ENCODE data around the gene AGBL4.

The AGBL4 gene

GRCh38 chr1:48750109-48750508 lies 1273.6 kb downstream of the AGBL4 start:
- intact Hi-C loops (cut with DNase I) = no loop called here
- no peak for DNase-seq

- DNase-seq = no peak
- intact Hi-C loops (cut with DNase I) = no loop called here
Measured at GRCh38 chr1:48749068-48749467, 1274.7 kb downstream of the AGBL4 start.

DNA sequence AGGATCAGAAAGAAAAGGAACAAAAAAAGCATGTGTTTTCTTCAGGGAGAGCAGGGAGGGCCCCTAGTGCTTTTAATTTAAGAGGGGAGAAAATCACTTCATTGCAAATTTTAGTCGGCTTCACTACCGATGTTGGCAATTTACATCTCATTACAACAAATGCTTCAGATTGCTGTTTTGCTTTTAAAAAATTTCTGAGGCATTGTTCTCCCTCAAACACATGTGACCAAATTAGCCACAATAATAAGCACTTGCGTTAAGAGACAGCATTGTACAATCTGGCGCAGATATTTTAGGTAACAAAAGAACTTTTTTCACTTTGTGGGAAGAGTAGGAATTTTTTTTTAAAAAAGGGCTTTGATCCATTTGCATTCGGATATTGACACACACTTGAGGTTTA lies 1276.8 kb downstream of the AGBL4 start:
- no peak for DNase-seq
- intact Hi-C loops (cut with DNase I) = no loop called here

DNA sequence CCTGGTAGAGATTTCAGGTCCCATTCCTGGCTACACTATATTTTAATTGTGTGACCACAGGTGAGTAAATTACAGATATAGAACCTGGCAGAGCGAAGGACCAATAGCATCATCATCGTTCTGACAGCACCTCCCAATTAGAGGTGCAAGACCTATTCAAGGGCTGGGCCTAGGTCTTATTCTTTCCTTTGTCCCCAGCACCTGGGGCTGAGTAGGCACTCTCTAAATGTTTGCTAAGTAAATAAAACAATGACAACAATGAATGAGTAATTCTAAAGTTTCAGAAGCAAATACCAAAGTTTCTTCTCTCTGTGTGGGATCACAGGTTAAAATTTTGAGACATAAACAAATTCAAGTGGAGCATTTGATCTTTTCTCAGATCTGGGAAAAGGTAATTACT lies 1279.7 kb downstream of the AGBL4 start:
- intact Hi-C loops (cut with DNase I) = no loop called here

GRCh38 chr1:48743480-48743879 lies 1280.3 kb downstream of the AGBL4 start:
- intact Hi-C loops (cut with DNase I) = no loop called here
- no peak for DNase-seq

More for the DNA sequence above, 1279.7 kb downstream of the AGBL4 start:
- DNase-seq = no peak

DNA sequence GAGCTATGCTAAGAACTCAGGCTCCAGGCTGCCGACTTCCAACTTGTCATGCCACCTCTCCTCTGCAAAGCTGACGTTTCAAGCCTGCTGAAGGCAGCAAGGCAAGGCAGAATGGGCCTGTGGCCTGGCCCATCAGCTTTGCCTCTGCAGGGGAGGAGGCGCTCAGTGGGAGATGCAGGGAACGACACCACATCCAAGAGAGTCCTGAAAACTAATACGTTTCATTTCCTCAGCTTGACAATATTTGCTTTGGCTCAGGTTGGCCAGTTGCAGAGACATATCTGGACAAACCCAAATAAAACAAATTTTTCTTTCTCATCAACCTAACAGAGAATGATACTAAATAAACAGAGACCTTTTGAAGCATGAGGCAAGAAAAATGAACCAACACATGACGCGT lies 1282.4 kb downstream of the AGBL4 start:
- intact Hi-C loops (cut with DNase I) = no loop called here
- no peak for DNase-seq

DNA sequence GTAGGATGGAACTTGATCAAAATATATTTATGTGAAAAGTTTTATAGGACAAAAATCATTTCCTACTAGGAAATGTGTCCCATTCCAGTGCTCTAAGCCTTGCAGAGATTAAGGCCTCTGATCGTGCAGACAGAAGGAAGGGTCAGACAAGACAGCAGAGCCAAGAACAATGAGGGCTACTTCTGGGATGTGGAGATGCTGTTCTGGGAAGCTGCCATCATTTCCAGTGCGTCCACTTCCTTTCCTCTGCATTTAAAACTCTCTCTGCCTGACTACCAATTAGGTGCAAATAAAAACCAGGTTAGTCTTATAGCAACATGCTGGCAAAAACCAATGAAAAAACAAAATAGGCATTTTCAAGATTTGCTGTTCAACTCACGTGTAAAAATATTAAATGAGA lies 1283.1 kb downstream of the AGBL4 start:
- no peak for DNase-seq
- intact Hi-C loops (cut with DNase I) = no loop called here

- no peak for DNase-seq
- intact Hi-C loops (cut with DNase I) = no loop called here
Measured at GRCh38 chr1:48739091-48739490, 1284.7 kb downstream of the AGBL4 start.

GRCh38 chr1:48738356-48738755 lies 1285.4 kb downstream of the AGBL4 start:
- no peak for DNase-seq
- intact Hi-C loops (cut with DNase I) = no loop called here

DNA sequence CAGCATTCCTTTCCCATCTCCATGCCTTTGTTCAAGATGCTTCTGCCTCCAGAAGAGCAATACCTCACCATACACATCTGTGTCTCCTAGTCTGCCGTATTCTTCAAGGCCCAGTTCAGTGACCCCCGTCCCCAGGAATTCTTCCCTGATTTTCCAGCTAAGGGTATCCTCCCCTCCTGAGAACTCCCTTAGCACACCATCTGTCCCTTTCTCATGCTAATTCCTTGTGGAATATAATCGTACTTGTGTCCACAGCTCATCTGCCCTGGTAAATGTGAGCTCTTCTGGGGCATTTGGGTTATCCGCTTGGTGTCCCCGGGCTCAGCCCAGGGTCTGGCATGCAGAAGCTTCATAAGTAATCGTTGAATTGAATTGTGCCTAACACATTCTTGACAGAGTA lies 1288.0 kb downstream of the AGBL4 start:
- intact Hi-C loops (cut with DNase I) = no loop called here
- DNase-seq = no peak

- intact Hi-C loops (cut with DNase I) = no loop called here
- no peak for DNase-seq
Measured at GRCh38 chr1:48730164-48730910, 1293.4 kb downstream of the AGBL4 start.

GRCh38 chr1:48728584-48728983 lies 1295.2 kb downstream of the AGBL4 start:
- intact Hi-C loops (cut with DNase I) = no loop called here
- no peak for DNase-seq

DNA sequence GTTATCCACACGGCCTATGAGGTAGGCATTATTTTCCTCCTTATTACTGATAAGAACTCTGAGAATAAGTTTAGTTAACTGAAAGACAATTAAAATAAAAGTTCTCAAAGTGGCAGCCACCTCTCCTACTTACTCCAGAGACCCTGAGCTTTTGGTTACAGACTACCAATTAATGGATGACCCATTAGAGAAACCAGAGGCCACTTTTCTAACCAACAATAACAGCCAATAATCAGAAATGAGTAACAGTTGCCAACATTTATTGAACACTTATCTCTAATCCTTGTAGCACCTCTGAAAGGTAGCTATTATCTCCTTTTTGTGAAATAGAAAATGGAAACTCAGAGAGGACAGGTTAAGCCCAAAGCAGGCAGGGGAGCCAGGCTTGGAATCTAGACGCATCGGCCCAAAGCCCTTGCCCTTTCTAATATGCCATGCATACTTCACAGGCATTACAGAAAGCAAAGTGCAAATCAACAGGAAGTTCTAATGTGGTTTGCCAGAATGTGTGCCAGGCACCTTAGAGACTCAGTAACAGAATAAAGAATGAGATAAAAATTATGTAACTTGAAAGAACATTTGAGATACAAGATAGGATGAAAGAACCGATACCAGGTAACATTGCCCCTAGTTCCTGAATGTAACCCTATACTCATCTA lies 1297.1 kb downstream of the AGBL4 start:
- intact Hi-C loops (cut with DNase I) = no loop called here
- DNase-seq = no peak

GRCh38 chr1:48726139-48726538 lies 1297.6 kb downstream of the AGBL4 start:
- DNase-seq = no peak
- intact Hi-C loops (cut with DNase I) = no loop called here

- intact Hi-C loops (cut with DNase I) = no loop called here
- DNase-seq = no peak
Measured at GRCh38 chr1:48725341-48726046, 1298.3 kb downstream of the AGBL4 start.

DNA sequence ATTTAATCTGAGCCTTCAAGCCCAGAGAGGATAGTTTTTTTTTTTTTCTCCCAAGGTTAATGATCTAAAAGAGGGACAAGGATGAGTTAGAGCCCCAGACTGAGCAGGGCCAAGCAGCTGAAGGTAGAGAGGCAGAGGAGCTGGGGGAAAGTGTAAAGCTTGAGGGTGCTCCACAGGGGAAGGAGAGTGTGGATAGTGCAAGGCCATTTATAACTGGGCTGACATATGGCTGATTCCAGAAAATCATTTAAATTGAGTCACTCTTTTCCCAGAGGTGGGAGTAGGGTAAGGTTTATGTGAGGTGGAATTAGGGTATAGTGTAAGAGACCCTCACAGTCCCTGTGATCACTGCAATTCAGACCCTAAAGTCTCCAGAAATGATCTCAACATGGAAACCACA lies 1302.8 kb downstream of the AGBL4 start:
- no peak for DNase-seq
- intact Hi-C loops (cut with DNase I) = no loop called here

DNA sequence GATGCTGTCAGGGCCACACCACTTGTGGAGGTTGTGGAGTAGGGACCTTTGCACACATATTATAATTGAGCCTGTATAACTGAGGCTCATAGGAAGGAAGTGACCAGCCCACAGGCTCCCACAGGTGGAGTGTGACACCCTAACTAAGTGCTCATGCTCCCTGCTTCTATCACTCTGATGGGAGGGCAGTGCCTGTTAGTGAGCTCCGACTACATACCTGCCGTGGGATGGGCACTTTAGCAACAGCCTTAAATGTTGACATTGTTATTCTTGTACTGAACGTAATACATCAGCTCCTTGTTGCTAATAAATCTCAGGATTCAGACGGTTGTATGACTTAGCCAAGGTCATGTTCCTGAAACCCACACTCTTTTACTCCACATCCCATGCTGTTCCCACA lies 1305.0 kb downstream of the AGBL4 start:
- DNase-seq = no peak
- intact Hi-C loops (cut with DNase I) = no loop called here

GRCh38 chr1:48718116-48718630 lies 1305.6 kb downstream of the AGBL4 start:
- no peak for DNase-seq
- intact Hi-C loops (cut with DNase I) = no loop called here

GRCh38 chr1:48717082-48717481 lies 1306.7 kb downstream of the AGBL4 start:
- DNase-seq = no peak
- intact Hi-C loops (cut with DNase I) = no loop called here

GRCh38 chr1:48715921-48716320 lies 1307.8 kb downstream of the AGBL4 start:
- intact Hi-C loops (cut with DNase I) = no loop called here
- DNase-seq = no peak

- intact Hi-C loops (cut with DNase I) = no loop called here
- no peak for DNase-seq
Measured at GRCh38 chr1:48710915-48711314, 1312.8 kb downstream of the AGBL4 start.

DNA sequence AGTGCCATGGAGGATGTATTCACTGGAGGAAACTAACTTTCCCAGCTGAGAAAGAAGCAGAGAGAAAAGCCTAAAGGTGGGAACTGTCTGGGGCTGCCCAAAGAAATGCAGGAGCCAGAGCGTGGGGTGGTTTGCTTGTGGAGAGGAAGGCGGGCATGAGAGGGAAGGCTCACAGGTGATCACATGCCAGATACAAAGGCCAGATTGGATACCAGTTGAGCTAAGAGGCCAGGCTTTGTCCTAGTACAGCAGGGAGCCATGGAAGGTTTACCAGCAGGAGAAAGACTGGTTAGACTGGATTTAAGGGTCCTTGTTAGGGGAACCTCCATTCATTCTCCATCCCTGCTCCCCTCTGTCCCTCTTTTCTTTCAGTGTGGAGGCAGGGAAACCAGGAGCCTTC lies 1313.4 kb downstream of the AGBL4 start:
- DNase-seq = no peak
- intact Hi-C loops (cut with DNase I) = no loop called here

Data from posterior cingulate gyrus (tissue), 11 donors.